Measurements from ENCODE around the gene SFMBT2. TPM values are rescaled to one million over a fixed set of nuclear protein-coding genes. Genes with fewer than 3 reads are reported as not detected.
A peak's percentile ranks its signal among the peaks of the same experiment; 100 is the strongest.

The SFMBT2 gene
- total RNA-seq, 1 experiment from 2014 or later, result 4.0 TPM

GRCh38 chr10:7275761-7276440, 134.9 kb downstream of the SFMBT2 start:
- DNase-seq (ENCODE audit: extremely low read depth, low read depth), result no peak

- DNase-seq (ENCODE audit: extremely low read depth, low read depth), result no peak
These were observed 136.5 kb downstream of the SFMBT2 start for GRCh38 chr10:7274293-7274692.

- DNase-seq (ENCODE audit: extremely low read depth, low read depth), result no peak
These were observed 138.8 kb downstream of the SFMBT2 start for GRCh38 chr10:7272008-7272407.

GRCh38 chr10:7269988-7270387, 140.8 kb downstream of the SFMBT2 start:
- no peak for DNase-seq (ENCODE audit: extremely low read depth, low read depth)

DNA sequence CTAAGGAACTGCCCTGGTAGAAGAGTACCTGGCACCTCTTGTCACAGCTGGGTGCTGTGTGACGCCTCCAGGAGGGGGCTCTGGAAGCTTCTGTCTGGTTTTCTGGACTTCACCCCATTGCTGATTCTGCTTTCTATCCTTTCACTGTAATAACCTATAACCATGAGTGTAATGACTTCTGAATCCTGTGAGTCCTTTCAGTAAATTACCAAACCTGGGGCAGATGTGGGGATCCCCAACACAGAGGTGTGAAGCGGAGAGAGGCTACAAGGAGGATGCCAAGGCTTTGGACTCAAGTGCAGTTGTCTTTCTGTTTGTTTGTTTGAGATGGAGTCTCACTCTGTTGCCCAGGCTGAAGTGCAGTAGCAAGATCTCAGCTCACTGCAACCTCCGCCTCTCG, 143.7 kb downstream of the SFMBT2 start:
- DNase-seq (ENCODE audit: extremely low read depth, low read depth), result no peak

DNA sequence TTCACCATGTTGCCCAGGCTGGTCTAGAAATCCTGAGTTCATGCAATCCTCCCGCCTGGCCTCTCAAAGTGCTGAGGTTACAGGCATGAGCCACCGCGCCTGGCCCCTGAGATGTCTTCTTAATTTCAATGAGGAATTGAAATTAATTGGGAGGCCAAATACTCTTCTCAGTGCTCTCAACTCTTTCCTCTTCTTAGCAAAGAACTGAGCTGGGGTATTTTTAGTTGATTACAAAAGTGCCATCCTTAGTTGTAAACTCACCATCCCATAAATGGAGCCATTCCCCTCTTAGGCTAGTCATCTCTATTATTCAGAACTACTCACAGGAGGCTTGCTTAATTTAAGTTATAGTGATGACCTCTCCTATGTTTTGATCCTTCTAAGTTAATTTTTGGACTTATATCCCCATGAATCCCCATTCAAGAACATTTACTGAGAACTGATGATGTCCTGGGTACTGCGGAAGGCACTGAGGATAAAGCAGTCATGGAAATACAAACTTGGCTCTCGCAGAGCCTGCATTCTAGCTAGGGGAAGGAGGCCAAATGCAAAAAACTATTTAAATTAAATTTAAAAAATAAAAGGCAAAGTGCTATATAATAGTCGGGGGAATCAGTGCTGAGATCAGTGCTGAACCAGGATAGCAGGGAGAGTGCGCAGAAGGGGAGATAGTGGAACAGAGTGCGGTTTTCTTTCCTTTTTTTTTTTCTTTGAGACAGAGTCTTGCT, 145.3 kb downstream of the SFMBT2 start:
- DNase-seq (ENCODE audit: extremely low read depth, low read depth), result no peak

- DNase-seq (ENCODE audit: extremely low read depth, low read depth), result peak; percentile 36
These were observed 146.5 kb downstream of the SFMBT2 start for GRCh38 chr10:7264313-7264756.

- no peak for DNase-seq (ENCODE audit: extremely low read depth, low read depth)
These were observed 147.2 kb downstream of the SFMBT2 start for GRCh38 chr10:7263616-7264015.

DNA sequence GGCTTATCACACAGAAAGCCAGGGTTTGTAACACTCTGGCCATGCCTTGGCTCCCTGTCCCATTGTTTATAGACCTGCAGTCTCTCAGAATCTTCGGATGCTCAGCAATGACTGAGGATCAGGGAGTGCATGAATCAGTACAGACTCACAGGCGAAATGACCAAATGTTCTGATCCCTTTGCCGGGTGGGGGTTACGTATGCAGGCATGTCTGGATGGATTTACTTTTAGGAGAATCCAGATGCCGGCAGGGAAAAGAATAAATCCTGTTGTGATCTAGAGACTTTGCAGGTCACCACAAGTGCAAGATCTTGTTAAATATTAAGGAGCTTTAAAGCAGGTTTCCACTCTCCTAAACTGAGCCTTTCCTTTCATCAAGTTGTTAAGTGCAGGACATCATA, 149.5 kb downstream of the SFMBT2 start:
- DNase-seq (ENCODE audit: extremely low read depth, low read depth), result no peak

DNA sequence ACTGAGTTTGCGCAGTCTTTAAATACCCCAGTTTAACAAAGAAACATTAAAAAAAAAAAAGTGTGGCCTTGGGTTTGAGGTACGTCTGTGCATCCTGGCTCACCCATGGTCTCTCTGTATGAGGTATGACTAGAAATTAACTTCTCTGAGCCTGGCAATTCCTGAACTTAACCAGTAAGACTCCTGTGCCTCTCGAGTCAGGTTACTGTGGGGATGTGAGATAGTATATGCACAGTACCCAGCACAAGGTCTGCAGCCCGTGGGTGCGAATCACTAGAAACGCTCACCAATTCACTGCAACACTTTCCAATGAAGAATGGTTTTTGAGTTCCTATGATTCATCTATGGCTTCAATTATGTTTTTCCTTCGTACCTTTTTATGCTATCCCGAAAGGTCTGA, 149.9 kb downstream of the SFMBT2 start:
- no peak for DNase-seq (ENCODE audit: extremely low read depth, low read depth)

DNA sequence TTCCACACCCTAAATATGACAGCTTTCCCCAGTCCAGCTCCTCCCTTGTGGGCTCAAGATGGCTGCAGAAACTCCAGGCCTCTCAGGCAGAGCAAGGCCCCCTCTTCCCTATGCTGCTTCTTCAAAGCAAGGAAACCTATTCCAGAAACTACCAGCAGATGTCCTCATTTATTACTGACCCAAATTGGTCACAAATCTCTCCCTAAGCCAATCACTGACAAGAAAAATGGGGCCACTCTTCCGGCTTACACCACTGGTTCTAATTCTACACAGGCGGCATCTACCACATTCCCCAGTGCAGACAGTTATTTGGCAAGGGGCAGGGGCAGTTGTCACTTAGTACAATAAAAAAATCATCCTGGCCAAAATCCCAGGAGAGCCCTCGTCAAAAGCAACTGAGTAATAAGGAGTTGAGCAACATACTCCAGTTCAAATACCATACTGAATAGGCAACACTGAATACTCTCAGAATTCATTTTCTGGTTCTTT, 150.4 kb downstream of the SFMBT2 start:
- peak; percentile 66 for DNase-seq (ENCODE audit: extremely low read depth, low read depth)

GRCh38 chr10:7258948-7259523, 151.8 kb downstream of the SFMBT2 start:
- DNase-seq (ENCODE audit: extremely low read depth, low read depth), result no peak

GRCh38 chr10:7255517-7255916, 155.3 kb downstream of the SFMBT2 start:
- no peak for DNase-seq (ENCODE audit: extremely low read depth, low read depth)

DNA sequence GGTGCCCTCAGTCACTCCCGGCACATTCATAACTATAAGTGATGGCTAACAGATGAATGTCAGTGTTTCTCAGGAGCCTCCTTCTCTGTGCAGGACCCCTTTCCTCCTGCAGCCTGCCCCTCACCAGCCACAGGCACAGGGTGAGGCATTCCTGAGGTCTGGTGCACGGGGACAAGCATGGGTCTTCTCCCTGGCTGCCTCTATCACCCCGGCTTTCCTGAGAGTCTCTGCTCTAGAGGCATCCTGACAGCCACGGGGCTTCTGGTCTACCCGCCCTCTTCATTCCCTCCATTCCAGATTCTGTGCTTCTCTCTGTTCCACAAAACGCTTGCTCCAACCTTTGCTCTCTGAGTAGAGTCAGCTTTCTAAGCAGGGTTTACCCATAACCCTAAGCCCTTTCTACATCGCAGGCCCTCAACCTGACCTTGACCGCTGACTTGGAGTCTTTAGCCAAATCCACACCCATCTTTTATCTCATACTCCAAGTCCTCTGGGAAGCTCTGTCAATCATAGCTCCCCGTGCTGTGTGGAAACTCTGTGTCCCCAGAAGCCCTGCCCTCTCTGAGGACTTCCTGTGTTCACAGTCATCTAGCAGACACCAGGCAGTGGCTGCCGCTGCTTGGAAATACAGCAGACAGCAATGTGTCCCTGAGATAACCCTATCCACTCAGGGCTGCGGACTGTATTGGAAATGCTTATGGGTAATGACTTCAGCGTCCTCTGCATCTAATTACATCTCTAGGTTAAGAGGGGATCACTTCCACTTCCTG, 159.0 kb downstream of the SFMBT2 start:
- no peak for DNase-seq (ENCODE audit: extremely low read depth, low read depth)

DNA sequence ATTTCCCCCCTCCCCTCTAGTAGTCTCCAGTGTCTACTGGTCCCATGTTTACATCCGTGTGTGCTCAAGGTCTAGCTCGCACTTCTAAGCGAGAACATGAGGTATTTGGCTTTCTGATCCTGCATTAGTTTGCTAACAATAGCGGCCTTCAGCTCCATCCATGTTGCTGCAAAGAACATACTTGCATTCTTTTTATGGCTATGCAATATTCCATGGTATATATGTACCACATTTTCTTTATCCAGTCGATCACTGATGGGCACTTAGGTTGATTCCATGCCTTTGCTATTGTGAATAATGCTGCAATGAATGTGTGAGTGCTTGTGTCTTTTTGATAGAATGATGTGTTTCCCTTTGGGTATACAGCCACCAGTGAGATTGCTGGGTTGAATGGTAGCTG, 160.6 kb downstream of the SFMBT2 start:
- DNase-seq (ENCODE audit: extremely low read depth, low read depth), result no peak

GRCh38 chr10:7248585-7249164, 162.2 kb downstream of the SFMBT2 start:
- no peak for DNase-seq (ENCODE audit: extremely low read depth, low read depth)

DNA sequence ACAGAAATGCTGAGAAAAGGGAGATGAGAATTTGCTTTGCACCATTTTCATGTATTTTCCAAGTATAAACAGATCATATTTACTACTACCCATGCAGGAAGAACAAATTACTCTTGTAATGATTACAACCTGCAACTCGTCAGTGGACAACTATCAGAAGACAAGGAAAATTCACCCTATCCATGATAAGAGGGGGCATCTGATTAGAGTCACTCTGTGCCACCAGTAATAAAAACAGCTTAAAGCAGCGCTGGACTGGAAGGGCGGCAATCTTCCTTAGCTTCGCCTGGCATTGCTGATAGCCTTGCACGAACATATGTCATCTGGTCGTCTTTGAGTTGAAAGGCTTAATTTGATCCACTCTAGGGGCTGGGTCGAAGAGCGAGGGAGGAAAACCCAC, 162.7 kb downstream of the SFMBT2 start:
- DNase-seq (ENCODE audit: extremely low read depth, low read depth), result no peak

GRCh38 chr10:7245505-7245904, 165.3 kb downstream of the SFMBT2 start:
- DNase-seq (ENCODE audit: extremely low read depth, low read depth), result no peak

DNA sequence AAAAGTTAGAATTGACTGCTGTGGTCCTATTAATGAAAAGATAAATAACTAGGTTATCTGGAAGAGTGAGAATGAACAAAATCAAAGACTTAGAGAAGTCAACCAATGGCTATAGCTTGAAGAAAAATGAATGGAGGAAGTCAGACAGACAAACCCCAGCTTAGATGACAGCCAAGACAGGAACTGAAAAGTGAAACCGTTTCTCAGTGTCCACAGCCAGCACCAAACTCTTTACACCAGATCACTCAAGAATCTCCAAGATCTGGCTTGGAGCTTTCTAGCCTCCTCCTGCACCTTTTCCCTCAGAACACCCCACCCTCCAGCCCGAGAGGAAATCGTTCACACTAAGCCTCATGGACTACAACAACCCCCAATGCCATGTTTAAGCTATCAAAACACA, 167.0 kb downstream of the SFMBT2 start:
- no peak for DNase-seq (ENCODE audit: extremely low read depth, low read depth)

DNA sequence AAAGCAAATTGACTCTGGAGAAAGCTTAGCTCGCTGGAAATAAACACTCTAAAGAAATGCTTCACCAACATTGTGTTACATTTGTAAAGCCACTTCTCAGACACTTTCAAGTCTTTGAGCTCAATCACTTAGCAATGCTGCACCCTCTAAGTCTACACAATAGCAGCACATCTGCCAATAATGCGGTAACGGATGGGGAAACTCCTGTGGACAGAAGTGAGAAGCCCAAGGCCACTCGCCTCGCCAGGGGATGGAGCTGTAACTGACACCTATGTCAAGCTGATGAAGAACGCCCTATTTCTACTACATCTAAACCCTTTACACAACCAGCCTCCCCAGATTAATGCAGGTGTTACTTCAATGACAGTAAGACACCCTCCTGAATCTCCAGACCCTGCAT, 167.7 kb downstream of the SFMBT2 start:
- no peak for DNase-seq (ENCODE audit: extremely low read depth, low read depth)
